Stimulated activated CD4-positive, alpha-beta T cell treated with anti-CD3 and anti-CD28 coated beads, Interleukin-15, amount 100 ng/mL, for 1 hour (primary cell): ENCODE data around the gene UBE2L6.

Experiments used
- DNase-seq, 2 donors: peaks; one replicate each; pipeline ENCODE4 v3.0.0-alpha.2; 2020; ENCODE audit warnings: low read depth in 1 of 2, low spot score in 1 of 2

The UBE2L6 gene

GRCh38 chr11:57567515-57568329 lies at the start of gene UBE2L6:
Gene UBE2L6, minus strand, starts transcription at chr11:57567672. Its CDS starts 61 bp downstream, at chr11:57567611.
- DNase-seq, result peak; percentile 40 to 57

GRCh38 chr11:57616595-57616994 lies 49.1 kb upstream of the UBE2L6 start:
- DNase-seq, result no peak

- no peak for DNase-seq
Measured at GRCh38 chr11:57615308-57615707, 47.8 kb upstream of the UBE2L6 start.

- no peak for DNase-seq
Measured at GRCh38 chr11:57614234-57614772, 46.8 kb upstream of the UBE2L6 start.

GRCh38 chr11:57610170-57610569 lies 42.7 kb upstream of the UBE2L6 start:
- DNase-seq, result no peak

- no peak for DNase-seq
Measured at GRCh38 chr11:57605028-57605420, 37.6 kb upstream of the UBE2L6 start.

- no peak for DNase-seq
Measured at GRCh38 chr11:57604296-57605027, 37.0 kb upstream of the UBE2L6 start.

GRCh38 chr11:57601297-57601696 lies 33.8 kb upstream of the UBE2L6 start:
- DNase-seq, result no peak

- DNase-seq, result no peak
Measured at GRCh38 chr11:57599381-57599780, 31.9 kb upstream of the UBE2L6 start.

- DNase-seq, result no peak
Measured at GRCh38 chr11:57598831-57599155, 31.3 kb upstream of the UBE2L6 start.

- no peak for DNase-seq
Measured at GRCh38 chr11:57597916-57598830, 30.7 kb upstream of the UBE2L6 start.

GRCh38 chr11:57597461-57597915 lies 30.0 kb upstream of the UBE2L6 start, which contains the start of gene SERPING1:
Gene SERPING1, plus strand, starts transcription at chr11:57597685. Its CDS starts 586 bp downstream, at chr11:57598271.
- DNase-seq, result no peak

GRCh38 chr11:57596266-57596885 lies 28.9 kb upstream of the UBE2L6 start:
- no peak for DNase-seq

- DNase-seq, result no peak
Measured at GRCh38 chr11:57588046-57588710, 20.7 kb upstream of the UBE2L6 start.

GRCh38 chr11:57586711-57587245 lies 19.3 kb upstream of the UBE2L6 start:
- no peak for DNase-seq

- DNase-seq, result no peak
Measured at GRCh38 chr11:57585301-57585700, 17.8 kb upstream of the UBE2L6 start.

- DNase-seq, result no peak
Measured at GRCh38 chr11:57584341-57584740, 16.9 kb upstream of the UBE2L6 start.

GRCh38 chr11:57574061-57574460 lies 6.6 kb upstream of the UBE2L6 start:
- DNase-seq, result no peak

- DNase-seq, result no peak
Measured at GRCh38 chr11:57571606-57572005, 4.1 kb upstream of the UBE2L6 start.

- peak; percentile 71 to 86 for DNase-seq
Measured at GRCh38 chr11:57568330-57568766, 876 bp upstream of the UBE2L6 start.
